Measurements from ENCODE around the gene ZRANB3. TPM values are rescaled to one million over a fixed set of nuclear protein-coding genes. Genes with fewer than 3 reads are reported as not detected.

Gene ZRANB3
- total and polyA plus RNA-seq, 2 of the 13 experiments (the other 11 are each of a cell fraction or from before 2014, with no cell fraction given) = 5.8 to 25.2 TPM

DNA sequence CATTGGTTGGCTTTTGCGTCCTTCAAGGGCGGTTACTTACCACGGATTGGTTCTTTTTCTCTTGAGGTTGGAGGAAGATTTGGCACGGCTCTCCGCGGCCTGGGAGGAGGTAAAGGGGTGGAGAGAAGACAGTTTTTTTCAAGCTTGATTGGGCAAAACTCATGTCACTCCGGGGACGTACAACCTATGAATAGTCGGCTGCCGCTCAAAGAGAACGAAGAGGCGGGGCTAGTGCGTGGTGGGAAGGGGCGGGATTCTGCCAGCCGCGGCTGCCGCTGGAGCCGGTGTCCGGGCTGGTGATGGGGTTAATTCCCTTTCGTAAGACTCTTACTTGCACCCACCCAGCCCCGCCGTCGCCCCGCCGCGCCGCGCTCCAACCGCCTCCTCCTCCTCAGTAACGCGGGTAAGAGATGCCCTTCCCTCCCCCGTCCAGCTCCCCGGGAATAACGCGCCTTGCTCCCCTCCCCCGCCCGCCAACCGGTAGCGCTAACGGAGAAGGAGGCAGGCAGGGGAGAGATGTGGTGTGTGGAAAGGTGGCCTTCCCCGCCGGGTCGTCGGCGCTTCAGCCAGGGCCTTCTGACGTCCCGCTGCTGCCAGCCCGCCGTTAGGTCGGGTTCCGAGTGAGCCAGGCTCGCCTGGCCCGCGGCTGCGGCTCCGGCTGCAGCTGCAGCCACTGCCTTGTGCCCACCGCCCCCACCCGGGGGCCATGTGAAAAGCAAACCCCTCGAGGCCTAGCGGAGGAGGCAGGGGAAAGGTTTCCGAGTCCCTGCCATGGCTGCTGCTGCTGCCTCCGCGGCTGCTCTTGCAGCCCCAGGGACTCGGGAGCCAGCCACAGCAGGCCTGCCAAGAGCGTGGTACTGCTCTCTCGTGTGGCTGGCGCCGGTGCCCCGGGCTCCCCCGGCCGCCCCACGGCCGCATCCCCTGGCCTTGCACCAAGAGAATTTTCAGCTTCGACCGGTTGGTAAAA is 496 bp upstream of the ZRANB3 start, which contains the start of gene R3HDM1 (continued):
- TF ChIP-seq THAP11 (CRISPR knock-in tag; IDR thresholded peaks at IDR 0.05) (peak; percentile 17; the same call in 1 of the 2 replicates), KDM2A (CRISPR knock-in tag; IDR thresholded peaks at IDR 0.05; ENCODE audit: borderline replicate concordance, low read depth) (peak; percentile 83; the same call in 1 of the 2 replicates), ZNF331 (CRISPR knock-in tag; IDR thresholded peaks at IDR 0.05) (peak; percentile 70; the same call in 1 of the 2 replicates), FOXP1 (IDR thresholded peaks at IDR 0.05) (no peak), FOXP1 (CRISPR knock-in tag; IDR thresholded peaks at IDR 0.05) (no peak), TCF7L2 (IDR thresholded peaks at IDR 0.05; ENCODE audit: low read depth, low read length) (no peak), GABPB1 (CRISPR knock-in tag; IDR thresholded peaks at IDR 0.05) (peak; percentile 82), PAX8 (CRISPR knock-in tag; IDR thresholded peaks at IDR 0.05; ENCODE audit: borderline replicate concordance) (no peak), ZNF430 (CRISPR knock-in tag; IDR thresholded peaks at IDR 0.05) (peak; percentile 88), ZBTB42 (CRISPR knock-in tag; IDR thresholded peaks at IDR 0.05) (no peak), EZH2 (conservative IDR thresholded peaks at IDR 0.05; ENCODE audit: low read depth, low read length) (no peak), KAT2B (IDR thresholded peaks at IDR 0.05; ENCODE audit: borderline replicate concordance, low read depth, low read length) (no peak), RBFOX2 (IDR thresholded peaks at IDR 0.05; ENCODE audit: low read depth, low read length) (peak; percentile 82), FOXO1 (CRISPR knock-in tag; IDR thresholded peaks at IDR 0.05) (peak; percentile 58), SETDB1 (CRISPR knock-in tag; IDR thresholded peaks at IDR 0.05; ENCODE audit: borderline replicate concordance) (no peak), RAD51 (IDR thresholded peaks at IDR 0.05; ENCODE audit: borderline replicate concordance) (no peak), BCL6 (CRISPR knock-in tag; IDR thresholded peaks at IDR 0.05) (no peak), ZNF354B (CRISPR knock-in tag; IDR thresholded peaks at IDR 0.05) (no peak), ZNF761 (CRISPR knock-in tag; conservative IDR thresholded peaks at IDR 0.05) (no peak; the same call in 1 of the 2 replicates), SRSF9 (IDR thresholded peaks at IDR 0.05; ENCODE audit: borderline replicate concordance, insufficient read depth, low read depth, low read length, poor library complexity, severe bottlenecking) (no peak), PTBP1 (IDR thresholded peaks at IDR 0.05; ENCODE audit: low read depth, low read length, poor library complexity, severe bottlenecking) (no peak), TARDBP (CRISPR knock-in tag; IDR thresholded peaks at IDR 0.05) (peak; percentile 42; the same call in 1 of the 2 replicates), ARID2 (CRISPR knock-in tag; IDR thresholded peaks at IDR 0.05; ENCODE audit: borderline replicate concordance) (peak; percentile 59; the same call in 1 of the 2 replicates), SOX13 (IDR thresholded peaks at IDR 0.05) (no peak), SOX13 (CRISPR knock-in tag; conservative IDR thresholded peaks at IDR 0.05 in 1 of 2, IDR thresholded peaks at IDR 0.05 in 1 of 2) (peak in 1 of 2 experiments; percentile 31; a peak in 2 of 4 replicates), KDM3A (CRISPR knock-in tag; IDR thresholded peaks at IDR 0.05; ENCODE audit: low read depth) (peak; percentile 87; the same call in 1 of the 2 replicates)
- TF ChIP-seq, protein P1, sequence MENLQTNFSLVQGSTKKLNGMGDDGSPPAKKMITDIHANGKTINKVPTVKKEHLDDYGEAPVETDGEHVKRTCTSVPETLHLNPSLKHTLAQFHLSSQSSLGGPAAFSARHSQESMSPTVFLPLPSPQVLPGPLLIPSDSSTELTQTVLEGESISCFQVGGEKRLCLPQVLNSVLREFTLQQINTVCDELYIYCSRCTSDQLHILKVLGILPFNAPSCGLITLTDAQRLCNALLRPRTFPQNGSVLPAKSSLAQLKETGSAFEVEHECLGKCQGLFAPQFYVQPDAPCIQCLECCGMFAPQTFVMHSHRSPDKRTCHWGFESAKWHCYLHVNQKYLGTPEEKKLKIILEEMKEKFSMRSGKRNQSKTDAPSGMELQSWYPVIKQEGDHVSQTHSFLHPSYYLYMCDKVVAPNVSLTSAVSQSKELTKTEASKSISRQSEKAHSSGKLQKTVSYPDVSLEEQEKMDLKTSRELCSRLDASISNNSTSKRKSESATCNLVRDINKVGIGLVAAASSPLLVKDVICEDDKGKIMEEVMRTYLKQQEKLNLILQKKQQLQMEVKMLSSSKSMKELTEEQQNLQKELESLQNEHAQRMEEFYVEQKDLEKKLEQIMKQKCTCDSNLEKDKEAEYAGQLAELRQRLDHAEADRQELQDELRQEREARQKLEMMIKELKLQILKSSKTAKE (CRISPR knock-in tag; IDR thresholded peaks at IDR 0.05; ENCODE audit: borderline replicate concordance) = no peak; the same call in 1 of the 2 replicates
- TF ChIP-seq, protein P2, sequence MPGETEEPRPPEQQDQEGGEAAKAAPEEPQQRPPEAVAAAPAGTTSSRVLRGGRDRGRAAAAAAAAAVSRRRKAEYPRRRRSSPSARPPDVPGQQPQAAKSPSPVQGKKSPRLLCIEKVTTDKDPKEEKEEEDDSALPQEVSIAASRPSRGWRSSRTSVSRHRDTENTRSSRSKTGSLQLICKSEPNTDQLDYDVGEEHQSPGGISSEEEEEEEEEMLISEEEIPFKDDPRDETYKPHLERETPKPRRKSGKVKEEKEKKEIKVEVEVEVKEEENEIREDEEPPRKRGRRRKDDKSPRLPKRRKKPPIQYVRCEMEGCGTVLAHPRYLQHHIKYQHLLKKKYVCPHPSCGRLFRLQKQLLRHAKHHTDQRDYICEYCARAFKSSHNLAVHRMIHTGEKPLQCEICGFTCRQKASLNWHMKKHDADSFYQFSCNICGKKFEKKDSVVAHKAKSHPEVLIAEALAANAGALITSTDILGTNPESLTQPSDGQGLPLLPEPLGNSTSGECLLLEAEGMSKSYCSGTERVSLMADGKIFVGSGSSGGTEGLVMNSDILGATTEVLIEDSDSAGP (CRISPR knock-in tag; IDR thresholded peaks at IDR 0.05; ENCODE audit: borderline replicate concordance) = peak; percentile 74

All from HepG2 (cell line).